Tibial nerve (tissue), 4 donors: ENCODE measurements around the gene SH3RF3.

Source experiments
- CTCF ChIP-seq, 5 experiments: fragments of 200-600 bp in 3 of 5; fragments of 450-650 bp in 2 of 5; sonication (generic) in 3 of 5; IDR thresholded peaks; one replicate each; pipeline ENCODE4 v1.5.1; 2016 to 2019; ENCODE audit warnings: antibody characterized with exemption in 5 of 5, mild to moderate bottlenecking in 3 of 5, moderate library complexity in 2 of 5
- EP300 ChIP-seq, 2 donors: sonication (generic); formaldehyde crosslinking; IDR thresholded peaks; one replicate each; pipeline ENCODE4 v1.6.1; 2017; ENCODE audit warnings: antibody characterized with exemption in 2 of 2, mild to moderate bottlenecking in 1 of 2
- POLR2A ChIP-seq, 2 donors: fragments of 450-650 bp; IDR thresholded peaks; one replicate each; pipeline ENCODE4 v1.6.1; 2017; ENCODE audit warnings: antibody characterized with exemption in 2 of 2, mild to moderate bottlenecking in 2 of 2, moderate library complexity in 2 of 2

GRCh38 chr2:109147405-109147804 is 18.4 kb downstream of the SH3RF3 start:
- TF ChIP-seq CTCF (IDR thresholded peaks at IDR 0.05) (no peak), POLR2A (IDR thresholded peaks at IDR 0.05) (no peak), EP300 (IDR thresholded peaks at IDR 0.05) (no peak)
